Neural cell (in vitro differentiated cells): Measurements from ENCODE around the gene MAP7D2. TPM values are rescaled to one million over a fixed set of nuclear protein-coding genes. Genes with fewer than 3 reads are reported as not detected.

Source experiments
- H2AFZ ChIP-seq: fragments of 200-600, 300-800 bp; sonication (generic), shearing (Covaris generic); 2 replicates; pipeline ENCODE4 v1.6.0; 2014; ENCODE audit warnings: low read depth, mild to moderate bottlenecking, antibody characterized with exemption, low read length, moderate library complexity
- H3F3A ChIP-seq: fragments of 200-600 bp; shearing (Covaris generic); 2 replicates; pipeline ENCODE4 v1.6.1; 2016; ENCODE audit warnings: mild to moderate bottlenecking, moderate library complexity, mixed read lengths, antibody characterized with exemption, low read length; ENCODE audit not compliant: insufficient read depth, poor library complexity, severe bottlenecking
- H3K27ac ChIP-seq: fragments of 200-600, 300-800 bp; sonication (generic), shearing (Covaris generic); 2 replicates; pipeline ENCODE4 v1.5.1; 2014; ENCODE audit warnings: mild to moderate bottlenecking, low read length, moderate library complexity
- H3K27me3 ChIP-seq: fragments of 300-800, 200-600 bp; sonication (generic), shearing (Covaris generic); 2 replicates; pipeline ENCODE4 v1.6.0; 2014; ENCODE audit warnings: mild to moderate bottlenecking, low read depth, low read length, moderate library complexity; ENCODE audit not compliant: insufficient read depth
- H3K36me3 ChIP-seq: fragments of 300-800, 200-600 bp; sonication (generic), shearing (Covaris generic); 2 replicates; pipeline ENCODE4 v1.5.1; 2014; ENCODE audit warnings: mild to moderate bottlenecking, antibody characterized with exemption, low read length, moderate library complexity; ENCODE audit not compliant: insufficient read depth
- H3K4me2 ChIP-seq: fragments of 300-800, 200-600 bp; sonication (generic), shearing (Covaris generic); 2 replicates; pipeline ENCODE4 v1.6.0; 2014; ENCODE audit warnings: mild to moderate bottlenecking, low read length
- H3K4me3 ChIP-seq: fragments of 300-800, 200-600 bp; sonication (generic), shearing (Covaris generic); 2 replicates; pipeline ENCODE4 v1.5.1; 2014; ENCODE audit warnings: mild to moderate bottlenecking, low read length, moderate library complexity
- H3K79me2 ChIP-seq: fragments of 200-600 bp; shearing (Covaris generic); replicated peaks from 2 replicates; pipeline ENCODE4 v1.6.0; 2014; ENCODE audit warnings: mild to moderate bottlenecking, low read length, moderate library complexity; ENCODE audit not compliant: insufficient read depth
- H3K9ac ChIP-seq: fragments of 300-800, 200-600 bp; sonication (generic), shearing (Covaris generic); 2 replicates; pipeline ENCODE4 v1.6.1; 2016; ENCODE audit warnings: mild to moderate bottlenecking, low read length, mixed read lengths
- H3K9me2 ChIP-seq: fragments of 200-600 bp; shearing (Covaris generic); 2 replicates; pipeline ENCODE4 v1.6.1; 2016; ENCODE audit warnings: mild to moderate bottlenecking, low read length, mixed read lengths; ENCODE audit not compliant: insufficient read depth
- H3K9me3 ChIP-seq: fragments of 200-600, 300-800 bp; sonication (generic), shearing (Covaris generic); 2 replicates; pipeline ENCODE4 v1.6.1; 2016; ENCODE audit warnings: mild to moderate bottlenecking, mixed run types, low read length, moderate library complexity, mixed read lengths
- H4K20me1 ChIP-seq: fragments of 200-600 bp; shearing (Covaris generic); 2 replicates; pipeline ENCODE4 v1.6.1; 2016; ENCODE audit warnings: mild to moderate bottlenecking, mixed run types; ENCODE audit not compliant: insufficient read depth
- EP300 ChIP-seq: fragments of 450-650 bp; conservative IDR thresholded peaks from 2 replicates; pipeline ENCODE4 v1.6.1; 2014; ENCODE audit warnings: antibody characterized with exemption, mild to moderate bottlenecking, moderate library complexity; ENCODE audit not compliant: poor library complexity, severe bottlenecking
- EZH2 ChIP-seq: fragments of 200-600, 300-800 bp; shearing (Covaris generic), sonication (generic); IDR thresholded peaks from 2 replicates; pipeline ENCODE4 v1.6.1; 2014; ENCODE audit warnings: antibody characterized with exemption, low read length, borderline replicate concordance, mild to moderate bottlenecking; ENCODE audit not compliant: insufficient read depth, poor library complexity, severe bottlenecking
- MXI1 ChIP-seq: fragments of 450-650 bp; conservative IDR thresholded peaks from 2 replicates; pipeline ENCODE4 v1.6.1; 2014; ENCODE audit warnings: antibody characterized with exemption, mild to moderate bottlenecking; ENCODE audit not compliant: poor library complexity, severe bottlenecking
- POLR2AphosphoS5 ChIP-seq: IDR thresholded peaks from 2 replicates; pipeline ENCODE4 v1.6.1; 2012
- RAD21 ChIP-seq: fragments of 450-650 bp; conservative IDR thresholded peaks from 2 replicates; pipeline ENCODE4 v1.6.1; 2014; ENCODE audit warnings: antibody characterized with exemption, mild to moderate bottlenecking, moderate library complexity
- SMC3 ChIP-seq: fragments of 450-650 bp; conservative IDR thresholded peaks from 2 replicates; pipeline ENCODE4 v1.6.1; 2014; ENCODE audit warnings: antibody characterized with exemption, mild to moderate bottlenecking, moderate library complexity; ENCODE audit not compliant: poor library complexity
- TAF1 ChIP-seq: IDR thresholded peaks from 2 replicates; pipeline ENCODE4 v1.6.1; 2012; ENCODE audit warnings: low read depth
- polyA plus RNA-seq: library from polyadenylated mRNA; depleted of rRNA; stranded (reverse); fragments of >200 nt; gene quantifications from 2 replicates; pipeline ENCODE4 v1.2.3, GENCODE V29; 2014
- TF ChIP-seq, protein P1 (sequence below): IDR thresholded peaks from 2 replicates; pipeline ENCODE4 v1.6.1; 2012; ENCODE audit warnings: borderline replicate concordance
- TF ChIP-seq, protein P2 (sequence below): fragments of 450-650 bp; IDR thresholded peaks from 2 replicates; pipeline ENCODE4 v1.5.1; 2014; ENCODE audit warnings: antibody characterized with exemption, mild to moderate bottlenecking, moderate library complexity; ENCODE audit not compliant: poor library complexity, severe bottlenecking

The MAP7D2 gene
- polyA plus RNA-seq, 1 donor from 2014 or later, result 6.4 TPM

DNA sequence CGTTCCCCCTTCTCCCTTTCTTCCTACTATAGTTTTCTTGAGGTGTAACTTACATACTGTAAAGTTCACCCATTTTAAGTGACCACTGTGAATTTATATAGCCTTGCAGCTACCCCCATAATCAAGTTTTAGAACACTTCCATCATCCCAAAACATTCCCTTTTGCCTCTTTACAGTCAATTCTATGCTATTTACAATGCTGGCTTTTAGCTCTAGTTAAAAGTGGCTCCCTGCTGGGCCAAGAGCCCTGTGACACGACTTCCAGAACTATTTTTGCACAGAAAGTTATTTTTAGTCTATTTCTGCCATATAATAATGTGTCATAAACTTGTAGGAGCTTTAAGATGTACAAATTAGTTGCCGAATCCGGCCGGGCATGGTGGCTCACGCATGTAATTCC lies 26.9 kb downstream of the MAP7D2 start:
- Histone ChIP-seq H3K9me2 (no peaks in the 10 kb centered on the region), H3K4me2 (no peak overlapping the region), H3K9ac (no peak overlapping the region), H2AFZ (no peak overlapping the region), H3K4me3 (no peak overlapping the region), H3F3A (no peaks in the 10 kb centered on the region), H3K27me3 (no peaks in the 10 kb centered on the region), H4K20me1 (no peaks in the 10 kb centered on the region), H3K9me3 (no peaks in the 10 kb centered on the region), H3K79me2 (no peaks in the 10 kb centered on the region), H3K36me3 (no peaks in the 10 kb centered on the region), H3K27ac (no peak overlapping the region)
- TF ChIP-seq EP300, result no peak
- no peak for TF ChIP-seq SMC3
- no peak for TF ChIP-seq TAF1
- no peak for TF ChIP-seq MXI1
- TF ChIP-seq RAD21, result no peak
- TF ChIP-seq POLR2AphosphoS5, result no peak
- no peak for TF ChIP-seq EZH2
- TF ChIP-seq, protein P1, sequence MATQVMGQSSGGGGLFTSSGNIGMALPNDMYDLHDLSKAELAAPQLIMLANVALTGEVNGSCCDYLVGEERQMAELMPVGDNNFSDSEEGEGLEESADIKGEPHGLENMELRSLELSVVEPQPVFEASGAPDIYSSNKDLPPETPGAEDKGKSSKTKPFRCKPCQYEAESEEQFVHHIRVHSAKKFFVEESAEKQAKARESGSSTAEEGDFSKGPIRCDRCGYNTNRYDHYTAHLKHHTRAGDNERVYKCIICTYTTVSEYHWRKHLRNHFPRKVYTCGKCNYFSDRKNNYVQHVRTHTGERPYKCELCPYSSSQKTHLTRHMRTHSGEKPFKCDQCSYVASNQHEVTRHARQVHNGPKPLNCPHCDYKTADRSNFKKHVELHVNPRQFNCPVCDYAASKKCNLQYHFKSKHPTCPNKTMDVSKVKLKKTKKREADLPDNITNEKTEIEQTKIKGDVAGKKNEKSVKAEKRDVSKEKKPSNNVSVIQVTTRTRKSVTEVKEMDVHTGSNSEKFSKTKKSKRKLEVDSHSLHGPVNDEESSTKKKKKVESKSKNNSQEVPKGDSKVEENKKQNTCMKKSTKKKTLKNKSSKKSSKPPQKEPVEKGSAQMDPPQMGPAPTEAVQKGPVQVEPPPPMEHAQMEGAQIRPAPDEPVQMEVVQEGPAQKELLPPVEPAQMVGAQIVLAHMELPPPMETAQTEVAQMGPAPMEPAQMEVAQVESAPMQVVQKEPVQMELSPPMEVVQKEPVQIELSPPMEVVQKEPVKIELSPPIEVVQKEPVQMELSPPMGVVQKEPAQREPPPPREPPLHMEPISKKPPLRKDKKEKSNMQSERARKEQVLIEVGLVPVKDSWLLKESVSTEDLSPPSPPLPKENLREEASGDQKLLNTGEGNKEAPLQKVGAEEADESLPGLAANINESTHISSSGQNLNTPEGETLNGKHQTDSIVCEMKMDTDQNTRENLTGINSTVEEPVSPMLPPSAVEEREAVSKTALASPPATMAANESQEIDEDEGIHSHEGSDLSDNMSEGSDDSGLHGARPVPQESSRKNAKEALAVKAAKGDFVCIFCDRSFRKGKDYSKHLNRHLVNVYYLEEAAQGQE, result no peak
- TF ChIP-seq, protein P2, sequence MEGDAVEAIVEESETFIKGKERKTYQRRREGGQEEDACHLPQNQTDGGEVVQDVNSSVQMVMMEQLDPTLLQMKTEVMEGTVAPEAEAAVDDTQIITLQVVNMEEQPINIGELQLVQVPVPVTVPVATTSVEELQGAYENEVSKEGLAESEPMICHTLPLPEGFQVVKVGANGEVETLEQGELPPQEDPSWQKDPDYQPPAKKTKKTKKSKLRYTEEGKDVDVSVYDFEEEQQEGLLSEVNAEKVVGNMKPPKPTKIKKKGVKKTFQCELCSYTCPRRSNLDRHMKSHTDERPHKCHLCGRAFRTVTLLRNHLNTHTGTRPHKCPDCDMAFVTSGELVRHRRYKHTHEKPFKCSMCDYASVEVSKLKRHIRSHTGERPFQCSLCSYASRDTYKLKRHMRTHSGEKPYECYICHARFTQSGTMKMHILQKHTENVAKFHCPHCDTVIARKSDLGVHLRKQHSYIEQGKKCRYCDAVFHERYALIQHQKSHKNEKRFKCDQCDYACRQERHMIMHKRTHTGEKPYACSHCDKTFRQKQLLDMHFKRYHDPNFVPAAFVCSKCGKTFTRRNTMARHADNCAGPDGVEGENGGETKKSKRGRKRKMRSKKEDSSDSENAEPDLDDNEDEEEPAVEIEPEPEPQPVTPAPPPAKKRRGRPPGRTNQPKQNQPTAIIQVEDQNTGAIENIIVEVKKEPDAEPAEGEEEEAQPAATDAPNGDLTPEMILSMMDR, result no peak

GRCh38 chrX:20080277-20080676 lies 36.4 kb downstream of the MAP7D2 start:
- H3K79me2 ChIP-seq, result no peaks in the 10 kb centered on the region
- H3K36me3 ChIP-seq, result no peaks in the 10 kb centered on the region
- no peak for TF ChIP-seq TAF1
- no peak for TF ChIP-seq EP300
- no peak for TF ChIP-seq RAD21
- TF ChIP-seq, protein P1, result no peak
- TF ChIP-seq, protein P2, result no peak
- no peak for TF ChIP-seq POLR2AphosphoS5
- no peak for TF ChIP-seq EZH2
- TF ChIP-seq MXI1, result no peak
- TF ChIP-seq SMC3, result no peak
- no peak overlapping the region for H2AFZ ChIP-seq
- no peaks in the 10 kb centered on the region for H3K27me3 ChIP-seq
- H3K4me2 ChIP-seq, result no peak overlapping the region
- no peak overlapping the region for H3K4me3 ChIP-seq
- H4K20me1 ChIP-seq, result no peaks in the 10 kb centered on the region
- H3K27ac ChIP-seq, result no peak overlapping the region
- H3K9me2 ChIP-seq, result no peaks in the 10 kb centered on the region
- H3F3A ChIP-seq, result no peaks in the 10 kb centered on the region
- no peaks in the 10 kb centered on the region for H3K9me3 ChIP-seq
- no peak overlapping the region for H3K9ac ChIP-seq
